Measurements from ENCODE around the gene CMC2.

DNA sequence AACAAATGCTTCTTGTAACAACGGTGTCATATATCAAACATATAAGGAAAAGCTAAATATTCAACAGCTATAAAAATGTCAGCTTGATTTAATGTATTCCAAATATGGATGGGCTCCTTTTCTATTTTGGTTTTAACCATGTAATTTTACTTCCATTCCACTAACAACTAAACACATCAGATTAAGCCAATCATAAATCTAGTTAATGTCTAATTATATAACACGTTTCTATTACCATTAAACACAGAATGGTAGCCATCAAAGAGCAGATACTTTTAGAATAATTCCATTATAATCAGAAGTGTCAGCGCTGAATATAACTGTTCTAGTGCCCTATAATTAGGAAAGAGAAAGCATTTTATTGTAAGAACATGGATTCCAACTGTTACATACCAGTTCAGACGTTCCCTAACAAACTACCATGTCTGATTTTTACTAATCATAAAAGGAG, 10.0 kb downstream of the CMC2 start:
- no peak for TF ChIP-seq TAF1 (IDR thresholded peaks at IDR 0.05; ENCODE audit: borderline replicate concordance, low read depth, low read length)
- TF ChIP-seq POLR2AphosphoS5 (IDR thresholded peaks at IDR 0.05; ENCODE audit: low read depth, low read length) = no peak
- TF ChIP-seq POLR2A (IDR thresholded peaks at IDR 0.05; ENCODE audit: low read depth, low read length) = no peak
